GM18867 (cell line): Measurements from ENCODE around the gene C1GALT1C1L.
"Not testable (repeated sequence)": the region's sequence is repeated elsewhere in the genome, so short reads cannot be mapped to it uniquely, and the experiment has no call there.

ENCODE experiments used
- ATAC-seq: cut with Tn5 transposase; IDR thresholded peaks from one replicate; pipeline ENCODE4 v1.9.1; 2021; ENCODE audit warnings: mild to moderate bottlenecking, moderate library complexity; ENCODE audit not compliant: unreplicated experiment

Gene C1GALT1C1L

GRCh38 chr2:43676322-43677050 lies at the start of gene C1GALT1C1L:
Gene C1GALT1C1L (minus strand): TSS chr2:43676429. CDS start chr2:43676322, 107 bp downstream.
- ATAC-seq = no peak

- no peak for ATAC-seq
Measured at GRCh38 chr2:43725711-43726246, 49.5 kb upstream of the C1GALT1C1L start.

- no peak for ATAC-seq
Measured at GRCh38 chr2:43724728-43725526, 48.7 kb upstream of the C1GALT1C1L start.

- ATAC-seq = peak; percentile 78
Measured at GRCh38 chr2:43718530-43719124, 42.4 kb upstream of the C1GALT1C1L start.

GRCh38 chr2:43717322-43717721 lies 41.1 kb upstream of the C1GALT1C1L start:
- no peak for ATAC-seq

- no peak for ATAC-seq
Measured at GRCh38 chr2:43715300-43716098, 39.3 kb upstream of the C1GALT1C1L start.

GRCh38 chr2:43714164-43714563 lies 37.9 kb upstream of the C1GALT1C1L start:
- no peak for ATAC-seq

GRCh38 chr2:43710866-43711265 lies 34.6 kb upstream of the C1GALT1C1L start:
- no peak for ATAC-seq

- ATAC-seq = no peak
Measured at GRCh38 chr2:43708891-43709290, 32.7 kb upstream of the C1GALT1C1L start.

- ATAC-seq = no peak
Measured at GRCh38 chr2:43708178-43708577, 31.9 kb upstream of the C1GALT1C1L start.

- ATAC-seq = no peak
Measured at GRCh38 chr2:43707255-43708015, 31.2 kb upstream of the C1GALT1C1L start.

- ATAC-seq = no peak
Measured at GRCh38 chr2:43701111-43701510, 24.9 kb upstream of the C1GALT1C1L start.

GRCh38 chr2:43699761-43700160 lies 23.5 kb upstream of the C1GALT1C1L start:
- no peak for ATAC-seq

- ATAC-seq = not testable (repeated sequence)
Measured at GRCh38 chr2:43698140-43698539, 21.9 kb upstream of the C1GALT1C1L start.

GRCh38 chr2:43692428-43692994 lies 16.3 kb upstream of the C1GALT1C1L start:
- ATAC-seq = no peak

- no peak for ATAC-seq
Measured at GRCh38 chr2:43689999-43690398, 13.8 kb upstream of the C1GALT1C1L start.

GRCh38 chr2:43685357-43685756 lies 9.1 kb upstream of the C1GALT1C1L start:
- ATAC-seq = no peak

- ATAC-seq = not testable (repeated sequence)
Measured at GRCh38 chr2:43677783-43678182, 1.6 kb upstream of the C1GALT1C1L start.

GRCh38 chr2:43675646-43676321 lies 445 bp downstream of the C1GALT1C1L start:
- ATAC-seq = no peak
